GM12874 (cell line): ENCODE data around the gene CD300C.

Experiments used
- TF ChIP-seq, protein P1 (sequence below): IDR thresholded peaks from 2 replicates; pipeline ENCODE4 v1.5.1; 2011; ENCODE audit warnings: low read depth, mild to moderate bottlenecking, control low read depth, low read length, moderate library complexity; ENCODE audit not compliant: insufficient read depth

CD300C gene

DNA sequence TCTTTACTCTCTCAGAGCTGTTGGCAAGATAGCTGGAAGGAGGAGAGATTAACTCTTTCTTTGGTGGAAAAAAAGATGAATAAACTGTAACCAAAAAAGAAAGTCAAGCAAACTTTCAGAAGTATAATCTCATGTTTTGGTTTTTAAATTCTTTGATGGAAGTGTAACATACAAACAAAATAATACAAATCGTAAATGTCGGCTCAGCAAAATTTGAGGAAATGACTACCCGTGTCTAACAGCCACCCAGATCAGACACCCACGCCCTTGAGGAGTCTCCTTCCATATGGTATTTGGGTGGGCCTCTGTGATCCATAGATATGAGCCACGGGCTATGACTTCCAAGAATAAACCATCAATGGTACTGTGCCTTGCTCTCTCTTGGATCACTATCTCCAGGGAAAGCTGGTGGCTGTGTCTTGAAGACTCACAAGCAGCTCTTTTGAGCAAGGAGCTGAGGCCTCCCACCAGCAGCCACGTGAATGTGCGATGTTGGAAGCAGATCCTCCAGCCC, 9.6 kb upstream of the CD300C start:
- TF ChIP-seq, protein P1, sequence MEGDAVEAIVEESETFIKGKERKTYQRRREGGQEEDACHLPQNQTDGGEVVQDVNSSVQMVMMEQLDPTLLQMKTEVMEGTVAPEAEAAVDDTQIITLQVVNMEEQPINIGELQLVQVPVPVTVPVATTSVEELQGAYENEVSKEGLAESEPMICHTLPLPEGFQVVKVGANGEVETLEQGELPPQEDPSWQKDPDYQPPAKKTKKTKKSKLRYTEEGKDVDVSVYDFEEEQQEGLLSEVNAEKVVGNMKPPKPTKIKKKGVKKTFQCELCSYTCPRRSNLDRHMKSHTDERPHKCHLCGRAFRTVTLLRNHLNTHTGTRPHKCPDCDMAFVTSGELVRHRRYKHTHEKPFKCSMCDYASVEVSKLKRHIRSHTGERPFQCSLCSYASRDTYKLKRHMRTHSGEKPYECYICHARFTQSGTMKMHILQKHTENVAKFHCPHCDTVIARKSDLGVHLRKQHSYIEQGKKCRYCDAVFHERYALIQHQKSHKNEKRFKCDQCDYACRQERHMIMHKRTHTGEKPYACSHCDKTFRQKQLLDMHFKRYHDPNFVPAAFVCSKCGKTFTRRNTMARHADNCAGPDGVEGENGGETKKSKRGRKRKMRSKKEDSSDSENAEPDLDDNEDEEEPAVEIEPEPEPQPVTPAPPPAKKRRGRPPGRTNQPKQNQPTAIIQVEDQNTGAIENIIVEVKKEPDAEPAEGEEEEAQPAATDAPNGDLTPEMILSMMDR, result no peak

GRCh38 chr17:74554909-74555308, 9.0 kb upstream of the CD300C start:
- TF ChIP-seq, protein P1, result no peak

GRCh38 chr17:74552037-74552436, 6.1 kb upstream of the CD300C start:
- TF ChIP-seq, protein P1, result no peak

- TF ChIP-seq, protein P1, result no peak
These were observed 4.7 kb upstream of the CD300C start for GRCh38 chr17:74550602-74551001.

DNA sequence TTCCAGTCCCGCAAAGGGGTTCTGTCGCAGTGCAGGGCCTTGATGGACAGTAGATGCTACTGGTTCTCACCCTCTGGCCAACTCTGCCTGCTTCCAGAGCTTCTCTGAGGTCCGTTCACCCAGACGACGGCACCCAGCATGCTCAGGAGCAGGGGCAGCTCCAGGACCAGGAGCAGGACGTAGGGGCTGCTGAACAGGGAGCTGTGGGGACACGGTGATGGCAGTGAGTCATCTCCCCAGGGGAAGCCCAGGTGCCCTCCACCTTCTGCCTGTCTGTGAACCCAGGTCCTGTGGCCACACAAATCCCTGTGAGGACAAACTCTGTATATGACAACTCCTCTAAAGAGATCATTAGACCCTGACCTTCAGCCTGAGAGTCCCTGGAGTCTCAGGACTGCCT, 3.4 kb upstream of the CD300C start:
- TF ChIP-seq, protein P1, result no peak

GRCh38 chr17:74547736-74548135, 1.8 kb upstream of the CD300C start:
- TF ChIP-seq, protein P1, result no peak

DNA sequence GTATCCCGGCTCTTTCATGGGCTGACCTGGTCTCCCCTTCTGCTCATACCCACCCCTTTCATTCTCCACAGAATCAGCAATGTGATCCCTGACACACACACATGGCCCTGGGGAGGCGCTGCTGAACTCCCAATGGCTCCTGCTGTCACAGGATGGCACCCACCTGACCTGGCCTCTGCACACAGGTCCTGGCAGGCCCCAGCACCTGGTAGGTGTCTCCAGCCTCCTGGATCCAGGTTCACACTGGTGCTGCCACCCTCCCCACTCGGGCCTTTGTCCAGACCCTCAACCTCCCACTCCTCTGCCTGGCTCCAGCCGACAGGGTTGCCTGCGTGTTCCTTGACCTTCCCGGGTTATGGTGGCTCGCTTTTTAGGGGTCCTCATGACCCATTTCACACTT, 1.3 kb upstream of the CD300C start:
- TF ChIP-seq, protein P1, result no peak
